CD4-positive, alpha-beta T cell treated with Interleukin-17A for 1 hour (primary cell): Measurements from ENCODE around the gene TCF7L2.

ENCODE experiments used
- DNase-seq: peaks from one replicate; pipeline ENCODE4 v3.0.0-alpha.2; 2020

TCF7L2 gene

GRCh38 chr10:113130014-113130641 lies 180.1 kb downstream of the TCF7L2 start:
- DNase-seq: no peak

DNA sequence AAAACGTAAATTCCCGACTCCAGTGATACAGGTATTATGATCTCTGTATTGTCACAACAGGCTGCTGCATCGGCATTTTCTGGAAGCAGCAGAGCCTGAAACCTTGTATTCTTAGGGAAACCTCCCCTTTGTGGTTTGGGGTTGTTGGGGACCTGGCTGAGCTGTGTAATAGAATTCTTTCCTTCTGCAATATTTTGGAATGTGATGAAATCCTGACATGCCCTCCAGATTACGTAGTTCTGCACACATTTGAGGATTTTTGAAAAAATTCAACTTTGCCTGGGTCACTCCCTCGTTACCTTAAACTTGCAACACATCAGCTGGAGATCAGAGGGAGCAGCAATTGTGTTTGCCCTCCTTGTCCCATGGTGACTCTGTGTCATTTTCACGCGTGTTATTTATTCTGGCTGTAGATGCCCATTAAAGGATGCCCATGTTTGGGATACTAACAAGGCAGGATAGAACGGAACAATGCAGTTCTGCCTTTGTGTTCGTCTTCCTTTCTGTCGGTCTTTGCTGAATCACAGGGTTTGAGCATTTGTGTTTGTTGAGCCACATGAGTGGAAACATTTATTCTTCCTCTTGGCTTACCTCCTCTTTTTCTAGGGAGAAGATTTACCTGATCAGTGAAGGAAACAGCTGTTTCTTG lies 181.7 kb downstream of the TCF7L2 start:
- DNase-seq: no peak

DNA sequence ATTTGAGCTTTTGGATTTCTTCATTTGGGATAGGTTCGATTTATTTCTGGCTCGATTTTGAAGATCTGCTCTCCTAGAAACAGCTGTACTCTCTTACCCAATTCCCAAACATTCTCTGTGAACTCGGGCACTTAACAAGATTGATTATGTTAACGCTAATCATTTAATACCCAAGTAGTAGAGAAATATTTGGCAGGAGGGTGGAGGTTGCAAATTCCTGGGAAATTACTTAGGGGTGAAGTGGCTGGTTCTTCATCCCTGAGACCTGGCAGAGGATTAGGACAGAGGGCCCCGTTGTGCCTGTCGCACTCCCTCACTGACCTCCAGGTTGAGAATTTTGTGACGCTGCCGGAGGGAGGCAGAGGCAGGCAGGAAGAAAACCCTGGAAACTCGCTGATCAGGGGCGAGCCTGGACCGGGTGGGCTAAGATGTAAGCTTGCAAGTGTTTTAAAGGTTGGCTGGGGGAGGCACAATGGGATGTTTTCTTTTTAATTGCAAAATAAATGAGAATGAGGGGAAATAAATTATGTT lies 182.6 kb downstream of the TCF7L2 start:
- no peak for DNase-seq

DNA sequence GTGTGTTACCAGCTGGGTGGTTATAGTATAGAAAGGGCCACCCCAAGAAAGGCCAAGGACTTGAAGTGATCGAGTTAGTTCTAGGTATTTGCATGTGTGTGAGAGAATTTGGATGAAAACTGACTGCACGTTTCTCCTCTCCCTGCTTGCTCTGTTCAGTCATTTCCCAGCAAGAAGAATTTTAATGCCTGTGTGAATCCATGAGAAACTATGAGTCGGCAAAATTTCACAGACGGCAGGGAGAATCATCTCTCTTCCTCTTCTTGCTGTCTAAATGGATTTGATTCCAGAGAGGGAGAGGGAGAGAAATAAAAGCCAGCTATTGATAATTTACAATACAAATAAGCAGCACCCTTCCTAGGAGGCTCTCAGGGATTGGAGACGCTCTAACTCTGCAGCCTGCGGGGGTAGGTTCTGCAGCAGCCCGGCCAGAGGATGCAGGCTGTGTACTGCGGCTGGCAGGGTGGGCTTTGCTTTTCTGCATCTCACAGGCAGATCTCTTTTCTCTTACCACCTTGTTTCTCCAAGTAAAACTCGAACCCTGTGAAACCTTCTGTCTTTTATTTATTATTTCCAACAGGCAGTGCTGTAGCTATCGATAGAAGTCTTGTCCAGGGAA lies 183.6 kb downstream of the TCF7L2 start:
- DNase-seq: no peak

GRCh38 chr10:113135025-113135424 lies 185.0 kb downstream of the TCF7L2 start:
- DNase-seq: no peak

GRCh38 chr10:113137941-113138685 lies 188.1 kb downstream of the TCF7L2 start:
- no peak for DNase-seq

DNA sequence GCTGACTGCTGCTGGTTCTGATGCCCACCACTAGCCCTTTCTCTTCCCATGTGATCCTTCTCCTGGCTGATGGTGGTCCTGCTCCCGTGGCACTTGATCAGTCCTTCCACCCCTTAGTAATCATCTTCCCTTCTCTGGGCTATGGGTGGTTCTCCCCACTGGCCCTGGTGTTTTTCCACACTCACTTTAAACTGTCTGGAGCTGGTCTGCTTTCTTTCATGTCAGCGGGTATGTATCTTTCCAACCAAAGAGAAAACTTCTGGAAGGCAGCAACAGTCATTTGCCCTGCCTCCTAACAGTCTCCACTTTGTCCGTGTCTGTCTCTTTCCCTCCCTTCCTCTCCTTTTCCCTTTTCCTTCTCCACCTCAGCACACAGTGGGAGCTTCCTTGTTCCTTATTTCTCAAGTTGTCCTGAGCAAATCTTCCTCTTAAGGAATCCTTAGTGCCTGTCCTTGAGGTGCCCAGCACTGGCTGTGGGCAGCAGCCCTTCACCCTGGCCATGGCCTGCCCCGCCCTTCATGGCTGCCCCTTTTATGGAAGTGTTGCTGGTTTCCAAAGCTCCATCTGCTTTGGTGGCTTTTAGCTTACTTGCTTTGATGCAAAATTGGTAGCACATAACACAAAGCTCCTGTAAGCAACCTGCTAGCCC lies 189.0 kb downstream of the TCF7L2 start:
- DNase-seq: no peak

DNA sequence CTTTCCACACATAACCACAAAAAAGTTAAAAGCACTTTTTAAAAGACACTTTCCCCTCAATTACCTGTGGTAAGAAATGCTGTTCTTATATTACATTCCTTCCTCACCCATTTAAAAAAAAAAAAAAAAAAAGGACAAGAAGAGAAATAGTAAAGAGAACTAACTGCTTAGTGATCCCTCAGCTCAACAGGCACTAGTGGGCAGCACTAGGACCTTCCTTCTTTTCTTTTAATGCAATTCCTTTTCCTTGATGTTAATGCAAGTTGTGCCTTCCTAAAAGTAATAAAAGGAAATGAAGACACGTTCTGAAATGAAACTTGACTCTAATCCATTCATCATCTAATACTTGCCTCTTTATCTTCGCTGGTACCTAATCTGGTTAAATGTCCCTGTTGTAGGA lies 189.7 kb downstream of the TCF7L2 start:
- no peak for DNase-seq

- DNase-seq: no peak
These were observed 190.3 kb downstream of the TCF7L2 start for GRCh38 chr10:113140143-113141011.

- DNase-seq: no peak
These were observed 192.7 kb downstream of the TCF7L2 start for GRCh38 chr10:113142601-113143362.

GRCh38 chr10:113144576-113144975 lies 194.5 kb downstream of the TCF7L2 start:
- DNase-seq: no peak

- no peak for DNase-seq
These were observed 198.2 kb downstream of the TCF7L2 start for GRCh38 chr10:113148071-113148825.

- no peak for DNase-seq
These were observed 198.9 kb downstream of the TCF7L2 start for GRCh38 chr10:113148901-113149300.

GRCh38 chr10:113149626-113150025 lies 199.6 kb downstream of the TCF7L2 start:
- no peak for DNase-seq

GRCh38 chr10:113151190-113151666 lies 201.2 kb downstream of the TCF7L2 start:
- DNase-seq: peak; percentile 13

DNA sequence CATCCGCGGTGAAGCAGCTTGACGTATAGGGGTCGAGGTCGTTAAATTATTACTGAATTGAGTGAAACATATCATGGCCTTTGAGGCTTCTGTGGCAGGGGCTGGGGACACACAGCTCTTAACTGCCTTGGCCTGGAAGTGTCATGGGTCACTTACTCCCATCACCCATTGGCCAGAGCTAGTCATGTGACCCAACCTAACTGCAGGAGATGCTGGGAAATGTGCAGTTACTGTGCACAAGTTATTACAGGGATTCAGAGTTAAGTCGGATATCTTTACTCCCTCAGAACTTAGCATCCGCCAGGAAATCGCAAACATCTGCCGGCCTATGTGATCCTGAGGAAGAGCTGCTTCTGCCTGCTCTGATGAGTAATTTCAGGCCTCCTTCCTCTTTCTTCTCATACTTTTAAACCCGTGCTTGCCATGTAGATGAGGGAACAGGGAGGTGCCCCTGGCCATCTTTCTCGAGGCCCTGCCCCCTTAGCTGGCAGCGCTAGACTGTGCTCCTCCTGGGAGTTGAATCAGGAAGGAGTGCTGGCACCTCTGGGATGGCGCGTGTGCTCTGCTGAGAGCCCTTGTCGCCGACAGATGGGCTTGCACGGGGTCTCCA lies 203.6 kb downstream of the TCF7L2 start:
- peak; percentile 6 for DNase-seq

DNA sequence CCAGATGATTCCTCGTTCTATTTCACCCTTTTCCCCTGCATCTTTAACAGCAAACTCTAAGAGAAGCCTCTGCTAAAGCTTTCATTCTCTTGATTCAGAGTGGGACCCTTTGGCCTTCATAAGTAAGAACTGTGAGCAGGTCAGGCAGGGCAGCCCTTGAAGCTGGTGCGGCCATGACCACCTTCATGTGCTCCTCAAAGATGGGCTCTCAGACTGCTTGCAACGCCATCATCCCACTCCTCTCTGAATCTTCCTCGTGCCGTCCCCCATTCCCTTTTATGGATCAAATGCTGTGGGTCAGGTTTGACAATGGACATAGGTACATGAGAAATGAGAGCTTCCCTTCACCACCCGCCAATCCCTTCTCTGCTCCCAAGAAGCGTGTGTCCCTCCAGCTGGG lies 207.4 kb downstream of the TCF7L2 start:
- DNase-seq: no peak

GRCh38 chr10:113158183-113158582 lies 208.1 kb downstream of the TCF7L2 start:
- DNase-seq: no peak

DNA sequence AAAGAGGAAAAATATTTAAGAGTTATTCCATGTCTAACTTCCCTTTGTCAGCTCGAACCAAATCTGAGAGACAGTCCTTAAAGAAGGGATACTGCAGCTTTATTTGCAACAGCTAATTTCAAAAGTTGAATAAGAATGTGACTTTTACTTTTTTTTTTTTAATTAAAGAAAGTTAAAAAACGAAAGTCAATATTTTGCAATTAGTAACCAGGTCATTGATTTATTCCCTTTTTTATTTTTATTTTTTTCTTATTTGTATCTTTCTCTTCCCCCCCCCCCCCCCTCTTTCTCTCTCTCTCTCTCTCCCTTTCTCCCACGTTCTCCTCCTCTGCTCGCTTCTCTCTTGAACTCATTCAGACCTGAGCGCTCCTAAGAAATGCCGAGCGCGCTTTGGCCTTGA lies 209.5 kb downstream of the TCF7L2 start:
- no peak for DNase-seq

DNA sequence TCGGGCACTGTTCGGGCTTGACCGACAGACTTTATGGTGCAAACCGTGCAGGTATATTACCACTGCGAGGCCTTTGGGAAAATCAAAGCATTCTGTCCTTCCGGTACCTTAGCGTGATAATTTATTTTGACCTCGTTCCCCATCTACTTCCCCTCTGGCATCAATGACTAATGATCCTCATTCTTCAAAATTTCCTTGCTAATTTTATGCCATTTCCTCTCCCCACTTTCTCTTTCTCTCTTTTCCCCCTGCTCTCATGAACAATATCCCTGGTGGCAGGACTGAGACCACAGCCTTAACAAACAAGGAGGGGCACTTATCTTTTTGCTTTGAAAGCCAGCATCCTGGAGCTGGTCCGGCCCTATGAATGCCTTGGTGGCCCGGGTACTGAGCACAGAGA lies 210.6 kb downstream of the TCF7L2 start:
- no peak for DNase-seq
